ENCODE measurements around the gene ELK4.

DNA sequence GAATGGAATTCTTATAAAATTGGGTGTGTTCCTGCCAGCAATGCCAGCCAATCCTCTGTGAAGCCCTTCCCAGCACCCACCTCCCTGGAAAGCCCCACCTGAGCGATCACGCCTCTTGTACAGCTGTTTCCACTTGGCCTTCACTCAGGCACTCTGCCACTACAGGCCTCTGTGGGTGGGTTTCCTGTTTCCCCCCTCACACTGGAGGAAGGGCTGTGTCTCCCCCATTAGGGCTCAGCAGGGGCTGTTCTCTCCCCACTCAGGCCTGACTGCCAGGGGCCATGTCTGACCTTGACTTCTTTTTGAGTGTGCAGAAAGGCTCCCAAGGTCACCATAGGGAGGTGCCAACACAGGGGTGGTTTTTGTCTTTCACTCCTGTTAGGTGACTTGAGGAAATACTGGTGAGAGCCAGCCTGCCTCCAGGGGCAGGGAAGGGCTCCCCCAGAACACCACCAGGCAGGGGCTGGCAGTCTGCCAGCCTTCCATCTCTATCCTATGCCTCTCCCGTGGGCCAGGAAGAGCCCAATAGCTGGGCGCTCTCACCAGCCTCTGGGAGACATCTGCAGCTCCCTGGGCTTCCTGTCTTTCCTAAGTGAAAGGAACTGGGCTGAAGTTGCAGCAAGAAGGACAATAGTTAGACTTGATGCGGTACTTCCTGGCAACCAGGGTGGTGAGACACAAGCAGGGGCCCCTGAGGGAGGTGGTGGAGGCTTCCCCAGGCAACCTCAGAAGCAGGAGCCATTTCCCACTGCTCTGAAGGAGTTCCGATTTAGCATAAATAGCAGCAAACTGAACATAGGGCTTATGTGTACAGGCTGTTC is 49.1 kb downstream of the ELK4 start:
- TF ChIP-seq POLR2A (IDR thresholded peaks at IDR 0.05; ENCODE audit: low read depth, low read length) (no peak), RAD21 (IDR thresholded peaks at IDR 0.05; ENCODE audit: low read length) (no peak), MAZ (IDR thresholded peaks at IDR 0.05; ENCODE audit: borderline replicate concordance, low read depth, low read length) (no peak), RFX5 (IDR thresholded peaks at IDR 0.05; ENCODE audit: low read depth, low read length) (no peak)
- TF ChIP-seq, protein P1, sequence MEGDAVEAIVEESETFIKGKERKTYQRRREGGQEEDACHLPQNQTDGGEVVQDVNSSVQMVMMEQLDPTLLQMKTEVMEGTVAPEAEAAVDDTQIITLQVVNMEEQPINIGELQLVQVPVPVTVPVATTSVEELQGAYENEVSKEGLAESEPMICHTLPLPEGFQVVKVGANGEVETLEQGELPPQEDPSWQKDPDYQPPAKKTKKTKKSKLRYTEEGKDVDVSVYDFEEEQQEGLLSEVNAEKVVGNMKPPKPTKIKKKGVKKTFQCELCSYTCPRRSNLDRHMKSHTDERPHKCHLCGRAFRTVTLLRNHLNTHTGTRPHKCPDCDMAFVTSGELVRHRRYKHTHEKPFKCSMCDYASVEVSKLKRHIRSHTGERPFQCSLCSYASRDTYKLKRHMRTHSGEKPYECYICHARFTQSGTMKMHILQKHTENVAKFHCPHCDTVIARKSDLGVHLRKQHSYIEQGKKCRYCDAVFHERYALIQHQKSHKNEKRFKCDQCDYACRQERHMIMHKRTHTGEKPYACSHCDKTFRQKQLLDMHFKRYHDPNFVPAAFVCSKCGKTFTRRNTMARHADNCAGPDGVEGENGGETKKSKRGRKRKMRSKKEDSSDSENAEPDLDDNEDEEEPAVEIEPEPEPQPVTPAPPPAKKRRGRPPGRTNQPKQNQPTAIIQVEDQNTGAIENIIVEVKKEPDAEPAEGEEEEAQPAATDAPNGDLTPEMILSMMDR (conservative IDR thresholded peaks at IDR 0.05; ENCODE audit: low read depth, low read length), result no peak
